ENCODE results near the gene GRPR. TPM values are rescaled to one million over a fixed set of nuclear protein-coding genes. Genes with fewer than 3 reads are reported as not detected.
A peak's percentile ranks its signal among the peaks of the same experiment; 100 is the strongest.

GRPR gene
- total RNA-seq, 2 donors from 2014 or later: 3.1 to 5.6 TPM

DNA sequence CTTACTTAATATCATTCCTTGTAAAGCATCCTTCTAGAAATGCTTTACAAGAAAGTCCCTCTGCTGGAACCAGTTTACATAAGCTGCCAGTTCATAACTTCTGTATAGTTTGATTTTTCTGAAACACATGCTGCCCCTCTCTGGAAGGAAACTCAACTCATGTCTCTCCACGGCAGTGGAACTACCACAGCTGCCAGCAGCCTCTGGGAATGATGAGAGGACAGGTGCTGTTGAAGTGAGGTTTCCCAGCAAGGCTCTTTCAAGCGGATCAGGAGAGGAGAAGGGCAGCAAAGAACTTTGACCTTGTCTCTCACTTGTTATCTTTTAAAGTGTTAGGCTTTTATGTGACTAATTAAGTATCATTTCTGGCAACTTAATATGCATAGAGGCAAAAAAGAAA is 7.3 kb downstream of the GRPR start:
- DNase-seq (peak; percentile 69 to 85 (median 76)), ATAC-seq (peak; percentile 88)
- intact Hi-C loops (cut with DNase I): no loop called here

DNA sequence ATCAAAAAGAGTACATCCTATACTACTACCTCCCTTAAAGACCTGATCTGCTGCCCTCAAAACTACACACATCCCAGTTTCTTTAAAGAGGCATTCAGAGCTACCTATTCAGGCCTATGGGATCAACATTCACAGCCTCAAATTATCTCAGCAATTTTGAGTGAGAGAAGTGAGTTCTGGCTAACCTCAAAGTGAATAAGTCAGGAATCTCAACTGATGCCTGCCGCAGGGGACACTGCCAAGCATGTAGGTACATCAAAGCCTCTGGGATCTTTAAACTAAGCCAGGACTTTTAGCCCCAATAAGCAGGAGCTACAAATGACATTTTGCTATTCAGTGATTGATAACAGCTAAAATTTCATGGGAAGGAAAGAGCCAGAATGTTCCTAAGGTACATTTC is 11.6 kb downstream of the GRPR start:
- ATAC-seq (no peak), DNase-seq (no peak)
- no peak overlapping the region for H3K4me3 ChIP-seq
- no peaks in the 10 kb centered on the region for H3K36me3 ChIP-seq (replicated peaks in 1 of 2; ENCODE audit: insufficient read depth in 1 of 2, low read depth in 2 of 2)
- H3K9me3 ChIP-seq: no peaks in the 10 kb centered on the region
- H3K27ac ChIP-seq: no peak overlapping the region
- H3K27me3 ChIP-seq: no peaks in the 10 kb centered on the region
- WGBS, 2 donors: 50 to 78% methylated on average over 1 of the region's 1 CpG
- TF ChIP-seq, protein P1, sequence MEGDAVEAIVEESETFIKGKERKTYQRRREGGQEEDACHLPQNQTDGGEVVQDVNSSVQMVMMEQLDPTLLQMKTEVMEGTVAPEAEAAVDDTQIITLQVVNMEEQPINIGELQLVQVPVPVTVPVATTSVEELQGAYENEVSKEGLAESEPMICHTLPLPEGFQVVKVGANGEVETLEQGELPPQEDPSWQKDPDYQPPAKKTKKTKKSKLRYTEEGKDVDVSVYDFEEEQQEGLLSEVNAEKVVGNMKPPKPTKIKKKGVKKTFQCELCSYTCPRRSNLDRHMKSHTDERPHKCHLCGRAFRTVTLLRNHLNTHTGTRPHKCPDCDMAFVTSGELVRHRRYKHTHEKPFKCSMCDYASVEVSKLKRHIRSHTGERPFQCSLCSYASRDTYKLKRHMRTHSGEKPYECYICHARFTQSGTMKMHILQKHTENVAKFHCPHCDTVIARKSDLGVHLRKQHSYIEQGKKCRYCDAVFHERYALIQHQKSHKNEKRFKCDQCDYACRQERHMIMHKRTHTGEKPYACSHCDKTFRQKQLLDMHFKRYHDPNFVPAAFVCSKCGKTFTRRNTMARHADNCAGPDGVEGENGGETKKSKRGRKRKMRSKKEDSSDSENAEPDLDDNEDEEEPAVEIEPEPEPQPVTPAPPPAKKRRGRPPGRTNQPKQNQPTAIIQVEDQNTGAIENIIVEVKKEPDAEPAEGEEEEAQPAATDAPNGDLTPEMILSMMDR (IDR thresholded peaks at IDR 0.05): no peak
- TF ChIP-seq POLR2A (IDR thresholded peaks at IDR 0.05): no peak
- H3K4me1 ChIP-seq: peaks cover 9% of the 10 kb centered on the region
- intact Hi-C loops (cut with DNase I): no loop called here

More for the DNA sequence above, 7.3 kb downstream of the GRPR start:
- H3K27me3 ChIP-seq: no peaks in the 10 kb centered on the region
- no peak overlapping the region for H3K4me3 ChIP-seq
- WGBS, 2 donors: 25 to 40% methylated on average over 2 of the region's 2 CpGs
- TF ChIP-seq POLR2A (IDR thresholded peaks at IDR 0.05): peak in 1 of 3 donors; percentile 25
- TF ChIP-seq, protein P1 (IDR thresholded peaks at IDR 0.05): peak in 1 of 7 experiments; percentile 1
- H3K27ac ChIP-seq: peak overlapping the region in 2 of 4 donors; percentile 69 to 71
- H3K9me3 ChIP-seq: no peaks in the 10 kb centered on the region
- no peaks in the 10 kb centered on the region for H3K36me3 ChIP-seq (replicated peaks in 1 of 2; ENCODE audit: insufficient read depth in 1 of 2, low read depth in 2 of 2)
- H3K4me1 ChIP-seq: peaks cover 14% of the 10 kb centered on the region

DNA sequence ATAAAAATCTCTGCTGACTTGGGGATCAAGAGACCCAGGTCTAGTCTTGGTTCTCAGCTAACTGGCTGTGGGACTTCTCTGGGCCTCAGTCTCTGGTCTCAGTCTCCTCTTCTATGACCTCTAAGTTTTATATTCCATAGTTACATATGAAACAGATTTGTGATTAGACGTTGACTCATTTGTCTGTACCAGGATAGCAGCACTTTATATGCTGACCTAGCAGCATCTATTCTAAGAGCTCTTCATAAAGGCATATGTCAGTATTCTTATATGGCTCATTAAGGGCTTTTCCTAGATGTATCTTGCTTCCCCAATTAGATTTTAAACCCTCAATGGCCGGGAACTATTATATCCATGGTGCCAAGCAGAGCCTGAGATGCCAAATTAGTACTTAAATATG is 12.7 kb downstream of the GRPR start:
- H3K4me3 ChIP-seq: no peak overlapping the region
- no peaks in the 10 kb centered on the region for H3K9me3 ChIP-seq
- ATAC-seq: no peak
- no peak for TF ChIP-seq POLR2A (IDR thresholded peaks at IDR 0.05)
- TF ChIP-seq, protein P1 (IDR thresholded peaks at IDR 0.05): no peak
- H3K27ac ChIP-seq: no peak overlapping the region
- peaks cover 4% of the 10 kb centered on the region for H3K4me1 ChIP-seq
- H3K36me3 ChIP-seq (replicated peaks in 1 of 2; ENCODE audit: insufficient read depth in 1 of 2, low read depth in 2 of 2): no peaks in the 10 kb centered on the region
- no peak for DNase-seq
- WGBS, 2 donors: 50 to 77% methylated on average over 1 to 2 of the region's 2 CpGs
- H3K27me3 ChIP-seq: no peaks in the 10 kb centered on the region
- intact Hi-C loops (cut with DNase I): no loop called here

DNA sequence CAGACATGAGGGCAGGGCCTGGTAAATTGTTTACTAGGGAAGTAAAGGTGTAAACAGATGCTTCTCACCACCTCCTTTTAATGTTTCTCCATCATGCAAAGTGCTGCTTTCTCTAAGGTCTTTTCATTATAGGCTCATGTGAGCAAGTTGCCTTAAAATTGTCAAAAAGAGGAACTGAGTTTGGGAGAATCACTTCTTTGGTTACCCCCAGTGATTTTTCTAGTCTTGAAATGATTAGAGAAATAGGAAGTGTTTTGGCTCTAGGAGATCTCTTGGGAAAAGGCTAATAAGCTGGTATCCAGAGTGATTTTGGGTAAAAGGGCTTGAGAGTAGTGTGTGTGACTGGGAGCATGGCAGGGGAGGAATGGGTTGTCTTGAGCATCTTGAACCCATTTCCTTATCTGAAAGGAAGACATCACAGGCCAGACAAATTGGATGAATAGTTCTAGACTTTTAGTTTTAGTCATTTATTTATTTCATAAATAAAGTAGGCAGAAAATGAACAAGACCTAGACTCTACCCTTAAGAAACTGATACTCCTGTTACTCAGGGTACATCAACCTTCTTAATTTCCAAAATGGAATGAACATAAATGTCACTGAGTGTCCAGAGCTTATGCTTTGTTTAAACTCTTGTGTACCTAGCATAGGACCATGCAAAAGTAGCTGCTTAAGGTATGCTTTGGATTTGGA is 14.2 kb downstream of the GRPR start:
- H3K4me1 ChIP-seq: peaks cover 8% of the 10 kb centered on the region
- no peaks in the 10 kb centered on the region for H3K9me3 ChIP-seq
- no peak overlapping the region for H3K4me3 ChIP-seq
- intact Hi-C loops (cut with DNase I): no loop called here
- ATAC-seq (no peak), DNase-seq (no peak)
- H3K36me3 ChIP-seq (replicated peaks in 1 of 2; ENCODE audit: insufficient read depth in 1 of 2, low read depth in 2 of 2): no peaks in the 10 kb centered on the region
- no peaks in the 10 kb centered on the region for H3K27me3 ChIP-seq
- TF ChIP-seq, protein P1 (IDR thresholded peaks at IDR 0.05): no peak
- no peak for TF ChIP-seq POLR2A (IDR thresholded peaks at IDR 0.05)
- no peak overlapping the region for H3K27ac ChIP-seq

DNA sequence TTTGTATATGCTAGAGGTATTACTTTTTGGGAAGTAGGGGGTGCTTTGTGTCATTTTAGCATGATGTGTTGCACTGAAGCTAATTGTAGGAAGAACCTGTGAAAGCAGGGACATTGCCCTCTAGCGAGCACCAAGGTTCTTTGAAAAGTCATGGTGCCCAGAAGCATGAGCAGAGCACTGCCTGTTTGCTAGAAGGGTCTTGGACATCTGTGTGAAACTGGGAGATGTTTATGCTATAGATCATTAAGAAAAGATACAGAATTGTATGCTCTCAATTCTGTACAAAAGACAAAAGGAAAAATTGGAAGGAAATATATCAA is 14.7 kb downstream of the GRPR start:
- no peak for ATAC-seq
- Histone ChIP-seq H3K27me3 (no peaks in the 10 kb centered on the region), H3K36me3 (replicated peaks in 1 of 2; ENCODE audit: insufficient read depth in 1 of 2, low read depth in 2 of 2) (no peaks in the 10 kb centered on the region), H3K9me3 (no peaks in the 10 kb centered on the region), H3K4me1 (peaks cover 12% of the 10 kb centered on the region), H3K27ac (no peak overlapping the region), H3K4me3 (no peak overlapping the region)
- TF ChIP-seq POLR2A (IDR thresholded peaks at IDR 0.05): no peak
- TF ChIP-seq, protein P1 (IDR thresholded peaks at IDR 0.05): peak in 4 of 7 experiments; percentile 13 to 30 (median 18)
- DNase-seq: peak in 1 of 4 donors; percentile 34
- WGBS, 2 donors: 13 to 46% methylated on average over 1 of the region's 1 CpG
- intact Hi-C loops (cut with DNase I): no loop called here
